Measurements from ENCODE around the gene ADARB2. TPM values are rescaled to one million over a fixed set of nuclear protein-coding genes. Genes with fewer than 3 reads are reported as not detected.

The ADARB2 gene
- total and polyA plus RNA-seq, 10 of the 15 experiments (the other 5 are each of a cell fraction or from before 2014, with no cell fraction given), result 0.02 to 4.1 (median 0.76) TPM

DNA sequence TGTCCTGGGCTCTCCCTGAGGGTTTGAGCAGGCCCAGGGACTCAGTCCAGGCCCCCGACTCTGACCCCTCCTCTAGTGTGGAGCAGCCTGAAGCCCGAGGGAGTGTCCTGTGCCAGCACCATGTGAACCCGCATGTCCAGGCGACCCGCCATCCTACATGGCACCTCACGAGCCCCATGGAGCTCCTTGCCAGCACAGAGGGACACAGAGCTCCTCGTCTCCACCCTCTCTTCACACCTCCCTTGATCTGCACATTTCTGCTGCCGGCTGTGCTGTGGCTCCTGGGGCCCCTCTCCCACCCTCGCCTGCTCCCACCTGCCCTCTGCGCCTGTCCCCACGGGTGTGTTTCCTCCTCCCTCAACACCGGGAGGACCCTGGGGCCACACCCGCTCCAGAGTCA is 103.5 kb downstream of the ADARB2 start:
- ATAC-seq (no peak), DNase-seq (ENCODE audit: low read depth, low spot score) (no peak), FAIRE-seq (no peak)
- no peaks in the 10 kb centered on the region for H3K4me1 ChIP-seq (ENCODE audit: control insufficient read depth, insufficient read depth, low read length)
- no TSS peak for BruUV-seq (replicated peaks)
- no peak overlapping the region for H3K9ac ChIP-seq (ENCODE audit: control insufficient read depth, insufficient read depth, low read length)
- in situ Hi-C loops (cut with MboI) (no loop called here), intact Hi-C loops (cut with micrococcal nuclease; ENCODE audit: unreplicated experiment) (no loop called here)
- H4K20me1 ChIP-seq (ENCODE audit: control insufficient read depth, insufficient read depth), result no peaks in the 10 kb centered on the region
- 39% methylated on average over 13 of the region's 13 CpGs for WGBS (ENCODE audit: insufficient coverage, insufficient replicate concordance, low lambda C conversion rate, missing lambda C conversion rate)
- no peak overlapping the region for H3K4me2 ChIP-seq (ENCODE audit: control insufficient read depth, insufficient read depth)
- CTCF ChIA-PET, result no interaction called here
- no peaks in the 10 kb centered on the region for H3K36me3 ChIP-seq (ENCODE audit: control insufficient read depth in 2 of 2, insufficient read depth in 2 of 2, low read length in 1 of 2)
- POLR2A ChIA-PET, result no interaction called here
- RAD21 ChIA-PET (ENCODE audit: unreplicated experiment), result no interaction called here
- H3K27ac ChIP-seq (ENCODE audit: control insufficient read depth, insufficient read depth), result no peak overlapping the region
- no peaks in the 10 kb centered on the region for H3K9me3 ChIP-seq (replicated peaks; ENCODE audit: control insufficient read depth, insufficient read depth, low read length)
- H3K79me2 ChIP-seq (ENCODE audit: control insufficient read depth, insufficient read depth, low read length), result no peaks in the 10 kb centered on the region
- TF ChIP-seq, protein P1, sequence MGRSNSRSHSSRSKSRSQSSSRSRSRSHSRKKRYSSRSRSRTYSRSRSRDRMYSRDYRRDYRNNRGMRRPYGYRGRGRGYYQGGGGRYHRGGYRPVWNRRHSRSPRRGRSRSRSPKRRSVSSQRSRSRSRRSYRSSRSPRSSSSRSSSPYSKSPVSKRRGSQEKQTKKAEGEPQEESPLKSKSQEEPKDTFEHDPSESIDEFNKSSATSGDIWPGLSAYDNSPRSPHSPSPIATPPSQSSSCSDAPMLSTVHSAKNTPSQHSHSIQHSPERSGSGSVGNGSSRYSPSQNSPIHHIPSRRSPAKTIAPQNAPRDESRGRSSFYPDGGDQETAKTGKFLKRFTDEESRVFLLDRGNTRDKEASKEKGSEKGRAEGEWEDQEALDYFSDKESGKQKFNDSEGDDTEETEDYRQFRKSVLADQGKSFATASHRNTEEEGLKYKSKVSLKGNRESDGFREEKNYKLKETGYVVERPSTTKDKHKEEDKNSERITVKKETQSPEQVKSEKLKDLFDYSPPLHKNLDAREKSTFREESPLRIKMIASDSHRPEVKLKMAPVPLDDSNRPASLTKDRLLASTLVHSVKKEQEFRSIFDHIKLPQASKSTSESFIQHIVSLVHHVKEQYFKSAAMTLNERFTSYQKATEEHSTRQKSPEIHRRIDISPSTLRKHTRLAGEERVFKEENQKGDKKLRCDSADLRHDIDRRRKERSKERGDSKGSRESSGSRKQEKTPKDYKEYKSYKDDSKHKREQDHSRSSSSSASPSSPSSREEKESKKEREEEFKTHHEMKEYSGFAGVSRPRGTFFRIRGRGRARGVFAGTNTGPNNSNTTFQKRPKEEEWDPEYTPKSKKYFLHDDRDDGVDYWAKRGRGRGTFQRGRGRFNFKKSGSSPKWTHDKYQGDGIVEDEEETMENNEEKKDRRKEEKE (IDR thresholded peaks at IDR 0.05), result no peak
- TF ChIP-seq POU2F2 (IDR thresholded peaks at IDR 0.05; ENCODE audit: borderline replicate concordance, low read depth, low read length) (no peak), STAT3 (IDR thresholded peaks at IDR 0.05; ENCODE audit: low read depth, low read length) (no peak), RB1 (IDR thresholded peaks at IDR 0.05; ENCODE audit: borderline replicate concordance) (no peak), SRF (IDR thresholded peaks at IDR 0.05; ENCODE audit: low read depth in 2 of 2, low read length in 2 of 2) (no peak), DPF2 (IDR thresholded peaks at IDR 0.05) (no peak), WRNIP1 (IDR thresholded peaks at IDR 0.05; ENCODE audit: borderline replicate concordance, low read depth, low read length) (no peak), MTA2 (IDR thresholded peaks at IDR 0.05; ENCODE audit: low read depth) (no peak), JUNB (IDR thresholded peaks at IDR 0.05) (no peak), HDAC2 (IDR thresholded peaks at IDR 0.05) (no peak), NRF1 (conservative IDR thresholded peaks at IDR 0.05; ENCODE audit: low read depth, low read length) (no peak), KDM1A (IDR thresholded peaks at IDR 0.05; ENCODE audit: borderline replicate concordance) (no peak), SUPT20H (IDR thresholded peaks at IDR 0.05; ENCODE audit: borderline replicate concordance, control insufficient read depth, low read depth, low read length) (no peak), PAX8 (IDR thresholded peaks at IDR 0.05) (no peak), ZZZ3 (IDR thresholded peaks at IDR 0.05; ENCODE audit: control insufficient read depth, insufficient read length, low read depth) (no peak), ZBED1 (IDR thresholded peaks at IDR 0.05; ENCODE audit: borderline replicate concordance) (no peak), NFIC (IDR thresholded peaks at IDR 0.05; ENCODE audit: low read depth, low read length) (no peak)
- TF ChIP-seq, protein P2, sequence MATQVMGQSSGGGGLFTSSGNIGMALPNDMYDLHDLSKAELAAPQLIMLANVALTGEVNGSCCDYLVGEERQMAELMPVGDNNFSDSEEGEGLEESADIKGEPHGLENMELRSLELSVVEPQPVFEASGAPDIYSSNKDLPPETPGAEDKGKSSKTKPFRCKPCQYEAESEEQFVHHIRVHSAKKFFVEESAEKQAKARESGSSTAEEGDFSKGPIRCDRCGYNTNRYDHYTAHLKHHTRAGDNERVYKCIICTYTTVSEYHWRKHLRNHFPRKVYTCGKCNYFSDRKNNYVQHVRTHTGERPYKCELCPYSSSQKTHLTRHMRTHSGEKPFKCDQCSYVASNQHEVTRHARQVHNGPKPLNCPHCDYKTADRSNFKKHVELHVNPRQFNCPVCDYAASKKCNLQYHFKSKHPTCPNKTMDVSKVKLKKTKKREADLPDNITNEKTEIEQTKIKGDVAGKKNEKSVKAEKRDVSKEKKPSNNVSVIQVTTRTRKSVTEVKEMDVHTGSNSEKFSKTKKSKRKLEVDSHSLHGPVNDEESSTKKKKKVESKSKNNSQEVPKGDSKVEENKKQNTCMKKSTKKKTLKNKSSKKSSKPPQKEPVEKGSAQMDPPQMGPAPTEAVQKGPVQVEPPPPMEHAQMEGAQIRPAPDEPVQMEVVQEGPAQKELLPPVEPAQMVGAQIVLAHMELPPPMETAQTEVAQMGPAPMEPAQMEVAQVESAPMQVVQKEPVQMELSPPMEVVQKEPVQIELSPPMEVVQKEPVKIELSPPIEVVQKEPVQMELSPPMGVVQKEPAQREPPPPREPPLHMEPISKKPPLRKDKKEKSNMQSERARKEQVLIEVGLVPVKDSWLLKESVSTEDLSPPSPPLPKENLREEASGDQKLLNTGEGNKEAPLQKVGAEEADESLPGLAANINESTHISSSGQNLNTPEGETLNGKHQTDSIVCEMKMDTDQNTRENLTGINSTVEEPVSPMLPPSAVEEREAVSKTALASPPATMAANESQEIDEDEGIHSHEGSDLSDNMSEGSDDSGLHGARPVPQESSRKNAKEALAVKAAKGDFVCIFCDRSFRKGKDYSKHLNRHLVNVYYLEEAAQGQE (IDR thresholded peaks at IDR 0.05; ENCODE audit: low read depth, low read length), result no peak
- TF ChIP-seq, protein P3, sequence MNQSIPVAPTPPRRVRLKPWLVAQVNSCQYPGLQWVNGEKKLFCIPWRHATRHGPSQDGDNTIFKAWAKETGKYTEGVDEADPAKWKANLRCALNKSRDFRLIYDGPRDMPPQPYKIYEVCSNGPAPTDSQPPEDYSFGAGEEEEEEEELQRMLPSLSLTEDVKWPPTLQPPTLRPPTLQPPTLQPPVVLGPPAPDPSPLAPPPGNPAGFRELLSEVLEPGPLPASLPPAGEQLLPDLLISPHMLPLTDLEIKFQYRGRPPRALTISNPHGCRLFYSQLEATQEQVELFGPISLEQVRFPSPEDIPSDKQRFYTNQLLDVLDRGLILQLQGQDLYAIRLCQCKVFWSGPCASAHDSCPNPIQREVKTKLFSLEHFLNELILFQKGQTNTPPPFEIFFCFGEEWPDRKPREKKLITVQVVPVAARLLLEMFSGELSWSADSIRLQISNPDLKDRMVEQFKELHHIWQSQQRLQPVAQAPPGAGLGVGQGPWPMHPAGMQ (IDR thresholded peaks at IDR 0.05; ENCODE audit: borderline replicate concordance), result no peak
- no peak overlapping the region for H3K4me3 ChIP-seq
- H2AFZ ChIP-seq (ENCODE audit: control insufficient read depth, low read depth, low read length), result no peak overlapping the region
- SMC1A ChIA-PET (ENCODE audit: uncharacterized antibody, unreplicated experiment), result no interaction called here
- no peaks in the 10 kb centered on the region; a peak in 1 of 4 replicates for H3K27me3 ChIP-seq (replicated peaks in 1 of 2; ENCODE audit: control insufficient read depth in 2 of 2, insufficient read depth in 2 of 2, low read length in 1 of 2)

All from GM12878 (cell line).